LNCaP clone FGC (cell line): ENCODE results near the gene DUSP10.

Source experiments
- DNase-seq: peaks from one replicate; pipeline ENCODE4 v3.0.0-alpha.2; 2011; ENCODE audit warnings: low read depth
- H3K4me3 ChIP-seq: 2 replicates; pipeline ENCODE4 v1.5.1; 2011; ENCODE audit warnings: mild to moderate bottlenecking, low read depth, low read length, control low read depth
- TF ChIP-seq, protein P1 (sequence below): IDR thresholded peaks from 2 replicates; pipeline ENCODE4 v1.5.1; 2012; ENCODE audit warnings: mild to moderate bottlenecking; ENCODE audit not compliant: control insufficient read depth, insufficient read depth; ENCODE audit errors: extremely low read depth

DUSP10 gene

DNA sequence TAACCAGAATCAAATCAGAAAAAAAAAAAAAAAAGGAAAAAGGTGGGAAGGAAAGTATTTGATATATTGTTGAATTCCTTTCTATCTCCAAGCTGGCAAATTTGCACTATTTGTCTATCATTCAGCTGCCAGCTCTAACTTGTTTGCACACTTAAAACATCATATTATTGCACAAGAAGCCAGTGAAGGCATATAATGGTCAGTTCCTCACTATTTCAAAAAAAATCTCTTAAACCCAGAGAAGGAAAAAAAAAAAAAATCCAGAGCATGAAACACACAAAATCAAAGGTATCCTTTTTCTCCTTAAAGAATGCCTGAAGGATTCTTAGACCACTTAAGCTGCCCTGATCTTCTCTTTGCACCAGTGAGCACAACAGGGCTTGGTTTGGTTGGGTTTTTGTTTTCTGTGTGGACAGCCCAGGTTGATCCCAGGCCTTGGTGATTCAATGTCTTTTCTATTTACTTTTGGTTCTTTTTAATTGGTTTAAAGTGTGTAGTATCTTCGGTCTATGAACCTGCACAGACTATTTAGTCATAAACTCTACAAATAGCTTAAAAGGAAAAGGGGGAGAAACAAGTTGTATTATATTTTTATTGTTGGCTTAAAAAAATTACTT lies 40.2 kb downstream of the DUSP10 start:
- no peak overlapping the region for H3K4me3 ChIP-seq
- no peak for DNase-seq
- TF ChIP-seq, protein P1, sequence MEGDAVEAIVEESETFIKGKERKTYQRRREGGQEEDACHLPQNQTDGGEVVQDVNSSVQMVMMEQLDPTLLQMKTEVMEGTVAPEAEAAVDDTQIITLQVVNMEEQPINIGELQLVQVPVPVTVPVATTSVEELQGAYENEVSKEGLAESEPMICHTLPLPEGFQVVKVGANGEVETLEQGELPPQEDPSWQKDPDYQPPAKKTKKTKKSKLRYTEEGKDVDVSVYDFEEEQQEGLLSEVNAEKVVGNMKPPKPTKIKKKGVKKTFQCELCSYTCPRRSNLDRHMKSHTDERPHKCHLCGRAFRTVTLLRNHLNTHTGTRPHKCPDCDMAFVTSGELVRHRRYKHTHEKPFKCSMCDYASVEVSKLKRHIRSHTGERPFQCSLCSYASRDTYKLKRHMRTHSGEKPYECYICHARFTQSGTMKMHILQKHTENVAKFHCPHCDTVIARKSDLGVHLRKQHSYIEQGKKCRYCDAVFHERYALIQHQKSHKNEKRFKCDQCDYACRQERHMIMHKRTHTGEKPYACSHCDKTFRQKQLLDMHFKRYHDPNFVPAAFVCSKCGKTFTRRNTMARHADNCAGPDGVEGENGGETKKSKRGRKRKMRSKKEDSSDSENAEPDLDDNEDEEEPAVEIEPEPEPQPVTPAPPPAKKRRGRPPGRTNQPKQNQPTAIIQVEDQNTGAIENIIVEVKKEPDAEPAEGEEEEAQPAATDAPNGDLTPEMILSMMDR: no peak

DNA sequence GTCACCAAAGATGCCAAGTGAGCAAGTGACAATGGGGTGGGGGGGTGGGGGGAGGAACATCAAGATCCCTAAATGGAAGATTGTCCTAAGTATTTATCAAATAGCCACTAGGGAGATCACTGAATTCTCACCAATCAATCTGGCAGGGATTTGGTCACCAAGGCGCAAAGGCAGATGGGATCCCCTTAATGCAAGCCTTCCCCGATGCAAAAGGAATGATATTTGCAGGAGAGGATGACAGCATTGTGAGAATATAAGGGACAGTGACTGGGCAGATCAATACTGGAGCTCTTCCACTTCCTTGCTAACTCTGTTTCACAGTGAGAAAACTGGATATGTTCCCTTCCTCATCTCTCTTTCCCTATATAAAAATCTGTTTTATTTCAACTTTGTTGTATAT lies 40.9 kb downstream of the DUSP10 start:
- TF ChIP-seq, protein P1: no peak
- H3K4me3 ChIP-seq: no peak overlapping the region
- no peak for DNase-seq

DNA sequence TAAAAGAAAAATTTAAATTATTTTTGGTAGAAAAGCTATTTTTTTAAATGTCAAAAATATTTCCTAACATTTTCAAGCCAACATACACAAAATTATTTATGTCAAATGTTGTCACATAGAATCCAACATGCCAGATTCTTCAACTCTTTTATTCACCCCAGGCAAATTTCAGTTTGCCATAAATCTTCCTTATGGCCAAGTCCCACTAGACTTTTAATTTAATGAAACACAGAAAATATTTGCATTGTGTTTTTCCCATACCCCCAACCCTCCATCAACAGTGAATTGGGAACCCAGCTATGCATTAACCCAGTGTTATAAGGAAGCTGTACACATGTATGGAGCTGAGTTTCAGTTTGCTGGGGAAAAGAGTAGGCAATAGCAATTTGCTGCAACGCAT lies 41.4 kb downstream of the DUSP10 start:
- H3K4me3 ChIP-seq: no peak overlapping the region
- no peak for DNase-seq
- TF ChIP-seq, protein P1: no peak

DNA sequence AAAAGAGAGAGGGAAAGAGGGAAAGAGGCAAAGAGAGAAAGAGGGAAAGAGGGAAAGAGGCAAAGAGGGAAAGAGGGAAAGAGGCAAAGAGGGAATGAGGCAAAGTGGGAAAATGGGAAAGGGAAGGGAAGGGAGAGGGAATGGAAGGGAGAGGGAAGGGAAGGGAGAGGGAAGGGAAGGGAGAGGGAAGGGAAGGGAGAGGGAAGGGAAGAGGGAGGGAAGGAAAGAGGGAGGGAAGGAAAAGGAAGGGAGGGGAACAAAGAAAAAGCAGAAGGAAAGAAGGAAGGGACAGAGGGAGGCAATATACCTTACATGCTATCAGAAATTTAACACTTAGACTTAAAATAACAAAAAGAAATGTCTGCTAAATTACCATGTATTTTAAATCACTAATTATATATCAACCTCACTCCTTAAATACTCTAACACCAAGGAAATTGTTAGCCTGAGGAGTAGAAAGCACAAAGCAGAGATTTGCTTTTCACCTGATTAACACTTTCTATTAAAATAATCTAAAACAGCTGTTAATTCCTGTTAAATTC lies 41.8 kb downstream of the DUSP10 start:
- TF ChIP-seq, protein P1: no peak
- no peak overlapping the region for H3K4me3 ChIP-seq
- no peak for DNase-seq

DNA sequence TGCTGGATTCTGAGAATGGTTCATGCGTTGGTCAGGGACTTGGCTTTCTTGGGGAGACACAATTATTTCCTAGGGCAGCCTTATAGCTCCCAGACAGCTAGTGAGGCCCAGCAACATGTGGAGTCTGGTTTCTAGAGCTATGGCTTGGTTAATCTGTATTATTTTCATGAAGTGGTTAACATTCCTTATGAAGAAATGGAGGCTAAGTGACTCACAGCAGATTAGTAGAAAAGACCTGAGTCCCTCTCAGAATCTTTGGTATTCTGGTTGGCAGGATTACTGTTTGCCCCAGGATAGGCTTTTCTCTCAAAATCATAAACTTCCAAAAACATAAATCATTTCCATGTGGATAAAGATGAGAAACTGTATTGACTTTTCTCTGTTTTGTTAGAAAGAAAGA lies 42.3 kb downstream of the DUSP10 start:
- no peak for DNase-seq
- H3K4me3 ChIP-seq: no peak overlapping the region
- TF ChIP-seq, protein P1: no peak

DNA sequence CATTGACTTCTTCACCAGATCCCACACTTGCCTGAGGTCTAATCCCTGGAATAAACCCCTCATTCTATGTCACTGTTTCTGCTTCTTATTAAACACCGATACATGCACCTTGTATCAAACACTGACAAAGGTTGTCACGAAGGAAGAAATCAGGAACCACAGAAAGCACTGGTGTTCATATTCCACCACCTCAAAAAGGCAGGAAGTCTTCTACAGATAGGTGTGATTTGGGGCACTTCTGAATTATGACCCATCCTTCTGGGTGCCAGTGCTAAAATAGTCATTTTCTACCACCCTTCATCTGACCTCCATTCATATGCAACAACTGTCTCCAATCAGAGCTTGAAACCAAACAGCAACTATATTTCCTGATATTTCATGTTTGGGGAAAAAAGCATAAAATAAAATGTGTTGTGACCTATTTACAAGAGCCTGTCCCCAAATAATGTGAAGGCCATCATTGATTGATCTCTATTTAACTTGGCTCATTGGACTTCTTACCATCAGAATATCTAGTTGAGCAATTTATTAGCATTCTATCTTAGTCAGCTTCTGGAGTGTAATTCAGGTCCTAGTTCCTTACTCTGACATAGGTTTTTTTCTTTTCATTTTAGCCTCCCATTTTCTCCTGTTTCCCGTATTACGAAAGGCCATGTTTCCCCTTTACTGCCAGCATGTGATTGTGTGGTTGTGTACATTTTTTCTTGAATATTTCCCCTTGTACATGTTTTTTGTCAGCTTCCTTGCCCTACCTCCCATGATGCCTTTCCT lies 43.1 kb downstream of the DUSP10 start:
- TF ChIP-seq, protein P1: no peak
- H3K4me3 ChIP-seq: no peak overlapping the region
- DNase-seq: no peak

DNA sequence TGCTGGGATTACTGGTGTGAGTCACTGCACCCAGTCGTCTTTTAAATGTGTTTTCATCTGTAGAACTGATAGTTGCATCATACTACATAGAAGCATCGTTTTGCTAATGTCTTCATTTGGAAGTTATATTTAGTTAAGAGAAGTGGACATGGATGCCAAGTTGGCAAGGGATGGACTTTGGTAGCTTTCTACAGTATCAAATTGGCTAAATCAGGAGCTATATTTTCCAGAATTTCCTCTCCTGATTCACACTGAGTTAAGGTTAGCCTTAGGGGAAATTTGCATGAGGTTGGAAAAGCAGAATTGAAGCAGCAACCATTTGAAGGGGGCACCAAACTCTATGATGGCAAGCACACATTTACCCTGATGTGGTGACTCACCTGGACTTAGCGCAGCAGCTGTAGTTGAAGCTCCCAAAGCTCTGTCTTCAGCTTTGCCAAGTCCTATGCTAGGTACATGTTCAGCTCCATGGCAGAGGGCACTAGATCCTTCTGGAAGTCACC lies 43.9 kb downstream of the DUSP10 start:
- no peak for DNase-seq

More for the DNA sequence above, 43.9 kb downstream of the DUSP10 start:
- TF ChIP-seq, protein P1: no peak
- H3K4me3 ChIP-seq: no peak overlapping the region
